BLaER1 treated with 17β-estradiol and CSF1 and Interleukin-3, amounts not matched to agents 10 nM and 100 nM (cell line): ENCODE data around the gene RNF32.

Source experiments
- H3K27ac ChIP-seq, 11 experiments: shearing (Covaris generic); formaldehyde crosslinking; 2 replicates each; pipeline ENCODE4 v1.8.1; 2022
- H3K27me3 ChIP-seq, 11 experiments: shearing (Covaris generic); formaldehyde crosslinking; 2 replicates each; pipeline ENCODE4 v1.8.1; 2022
- H3K36me3 ChIP-seq, 11 experiments: shearing (Covaris generic); formaldehyde crosslinking; 2 replicates each; pipeline ENCODE4 v1.8.1; 2022
- H3K4me1 ChIP-seq, 10 experiments: shearing (Covaris generic); formaldehyde crosslinking; 2 replicates each; pipeline ENCODE4 v1.8.1; 2022
- H3K4me2 ChIP-seq, 11 experiments: shearing (Covaris generic); formaldehyde crosslinking; 2 replicates each; pipeline ENCODE4 v1.8.1; 2022
- H3K4me3 ChIP-seq, 10 experiments: shearing (Covaris generic); formaldehyde crosslinking; 2 replicates each; pipeline ENCODE4 v1.8.1; 2022
- H3K9ac ChIP-seq, 11 experiments: shearing (Covaris generic); formaldehyde crosslinking; 2 replicates each; pipeline ENCODE4 v1.8.1; 2022
- H3K9me3 ChIP-seq, 11 experiments: shearing (Covaris generic); formaldehyde crosslinking; replicated peaks in 1 of 11; 2 replicates each; pipeline ENCODE4 v1.8.1; 2022
- H4K20me1 ChIP-seq, 11 experiments: shearing (Covaris generic); formaldehyde crosslinking; 2 replicates each; pipeline ENCODE4 v1.8.1; 2022
- Cebpa-rat ChIP-seq, 11 experiments: shearing (Covaris generic); IDR thresholded peaks; 2 replicates each; pipeline ENCODE4 v1.8.1; 2022

RNF32 gene

DNA sequence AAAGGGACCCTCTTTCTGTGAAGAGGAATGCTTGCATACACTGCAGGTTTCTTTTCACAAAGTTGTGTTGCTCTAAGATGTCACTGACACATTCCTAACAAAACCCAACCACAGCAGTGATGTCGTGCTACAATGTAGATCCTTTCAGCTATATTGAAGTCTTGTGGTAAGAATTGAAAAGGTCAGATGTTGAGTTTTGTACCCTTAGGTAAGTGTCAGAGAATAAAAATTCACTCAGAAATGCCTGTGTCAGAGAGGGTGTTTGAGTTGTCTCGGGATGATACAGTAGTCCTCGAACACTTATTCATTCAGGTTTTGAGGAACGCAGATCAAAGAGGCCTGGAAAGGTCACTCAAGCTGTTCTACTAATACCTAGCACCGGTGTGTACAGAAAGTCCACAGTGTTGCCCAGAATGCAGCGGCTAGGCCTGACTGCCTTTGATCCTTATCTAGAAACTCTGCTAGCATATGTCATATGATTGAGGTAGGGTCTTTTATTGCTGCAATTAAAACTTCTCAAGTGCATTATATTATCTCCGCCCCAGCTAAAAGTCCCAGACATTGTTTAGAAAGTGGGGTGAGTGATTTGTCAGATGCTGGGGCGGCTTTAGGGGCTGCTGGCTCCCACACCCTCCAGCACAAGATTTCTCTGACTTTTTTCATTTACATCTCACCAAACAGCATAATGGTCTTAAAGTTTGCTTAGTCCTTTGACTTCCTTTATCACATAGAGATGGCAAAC lies 26.0 kb downstream of the RNF32 start:
- Histone ChIP-seq H3K27me3 (no peaks in the 10 kb centered on the region), H3K4me2 (no peak overlapping the region), H3K9me3 (no peaks in the 10 kb centered on the region), H3K27ac (no peak overlapping the region), H3K9ac (no peak overlapping the region), H3K4me3 (no peak overlapping the region), H4K20me1 (0 out of 22 replicates have a peak, but pooled peaks cover 0 to 8% (median 0%) of the 10 kb centered on the region in 11 experiments), H3K4me1 (no peaks in the 10 kb centered on the region), H3K36me3 (peaks cover 0 to 27% (median 15%) of the 10 kb centered on the region in 11 experiments; a peak in 14 of 22 replicates)
- no peak for TF ChIP-seq Cebpa-rat (IDR thresholded peaks at IDR 0.05)

DNA sequence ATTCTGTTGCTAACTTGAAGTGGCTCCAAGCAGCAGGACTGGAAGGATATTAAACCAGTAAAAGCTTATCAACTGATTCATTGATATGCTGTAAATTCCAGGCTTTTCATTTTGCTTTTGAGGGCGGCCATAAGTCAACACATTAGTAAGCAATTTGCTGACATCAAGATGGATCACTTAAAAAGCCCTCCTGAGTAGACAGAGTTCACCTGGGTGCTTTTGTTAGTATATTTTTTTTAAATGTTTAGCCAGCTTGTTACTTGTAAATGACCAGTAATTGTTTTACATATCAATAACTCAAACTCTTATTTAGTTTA lies 26.5 kb downstream of the RNF32 start:
- no peaks in the 10 kb centered on the region for H3K27me3 ChIP-seq
- H4K20me1 ChIP-seq = 0 out of 22 replicates have a peak, but pooled peaks cover 0 to 8% (median 0%) of the 10 kb centered on the region in 11 experiments
- H3K9me3 ChIP-seq = no peaks in the 10 kb centered on the region
- H3K4me3 ChIP-seq = no peak overlapping the region
- H3K9ac ChIP-seq = no peak overlapping the region
- H3K36me3 ChIP-seq = peaks cover 0 to 32% (median 19%) of the 10 kb centered on the region in 11 experiments; a peak in 16 of 22 replicates
- H3K27ac ChIP-seq = no peak overlapping the region
- TF ChIP-seq Cebpa-rat (IDR thresholded peaks at IDR 0.05) = no peak
- H3K4me1 ChIP-seq = no peaks in the 10 kb centered on the region
- no peak overlapping the region for H3K4me2 ChIP-seq

DNA sequence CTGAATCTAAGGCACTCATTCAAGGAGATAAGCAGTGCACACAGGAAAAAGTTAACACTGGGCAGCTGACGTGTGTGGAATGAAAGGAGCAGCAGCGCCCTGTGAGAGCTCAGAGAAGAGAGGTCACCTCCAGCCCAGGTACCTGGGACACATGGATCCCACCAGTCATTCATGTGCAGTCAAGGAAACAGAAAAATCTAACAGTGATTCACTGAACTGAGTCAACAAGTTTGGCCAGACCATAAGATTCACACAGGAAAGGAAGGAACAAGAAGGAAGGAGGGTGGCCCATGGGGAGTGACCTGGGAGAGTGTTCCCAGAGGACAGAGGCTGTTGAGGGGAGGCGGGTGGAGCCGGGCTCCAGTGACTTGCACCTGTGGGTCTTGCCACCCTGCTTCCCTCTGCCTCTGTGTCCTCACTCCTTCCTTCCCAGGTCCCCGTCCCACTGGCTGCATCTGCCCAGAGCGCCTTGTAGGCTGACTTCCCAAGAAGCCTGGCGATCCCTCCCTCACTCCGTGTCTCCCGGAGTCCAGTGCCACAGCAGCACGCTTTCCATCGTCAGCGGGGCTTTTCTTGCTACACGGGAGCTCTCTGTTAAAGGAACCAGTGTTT lies 27.7 kb downstream of the RNF32 start:
- H3K36me3 ChIP-seq = peaks cover 5 to 42% (median 25%) of the 10 kb centered on the region in 11 experiments; a peak in 19 of 22 replicates
- no peaks in the 10 kb centered on the region for H3K9me3 ChIP-seq
- no peaks in the 10 kb centered on the region for H3K4me1 ChIP-seq
- H3K4me2 ChIP-seq = no peak overlapping the region
- H4K20me1 ChIP-seq = 0 out of 22 replicates have a peak, but pooled peaks cover 0 to 8% (median 0%) of the 10 kb centered on the region in 11 experiments
- H3K27me3 ChIP-seq = no peaks in the 10 kb centered on the region
- no peak overlapping the region for H3K27ac ChIP-seq
- H3K4me3 ChIP-seq = no peak overlapping the region
- no peak overlapping the region for H3K9ac ChIP-seq
- TF ChIP-seq Cebpa-rat (IDR thresholded peaks at IDR 0.05) = no peak

DNA sequence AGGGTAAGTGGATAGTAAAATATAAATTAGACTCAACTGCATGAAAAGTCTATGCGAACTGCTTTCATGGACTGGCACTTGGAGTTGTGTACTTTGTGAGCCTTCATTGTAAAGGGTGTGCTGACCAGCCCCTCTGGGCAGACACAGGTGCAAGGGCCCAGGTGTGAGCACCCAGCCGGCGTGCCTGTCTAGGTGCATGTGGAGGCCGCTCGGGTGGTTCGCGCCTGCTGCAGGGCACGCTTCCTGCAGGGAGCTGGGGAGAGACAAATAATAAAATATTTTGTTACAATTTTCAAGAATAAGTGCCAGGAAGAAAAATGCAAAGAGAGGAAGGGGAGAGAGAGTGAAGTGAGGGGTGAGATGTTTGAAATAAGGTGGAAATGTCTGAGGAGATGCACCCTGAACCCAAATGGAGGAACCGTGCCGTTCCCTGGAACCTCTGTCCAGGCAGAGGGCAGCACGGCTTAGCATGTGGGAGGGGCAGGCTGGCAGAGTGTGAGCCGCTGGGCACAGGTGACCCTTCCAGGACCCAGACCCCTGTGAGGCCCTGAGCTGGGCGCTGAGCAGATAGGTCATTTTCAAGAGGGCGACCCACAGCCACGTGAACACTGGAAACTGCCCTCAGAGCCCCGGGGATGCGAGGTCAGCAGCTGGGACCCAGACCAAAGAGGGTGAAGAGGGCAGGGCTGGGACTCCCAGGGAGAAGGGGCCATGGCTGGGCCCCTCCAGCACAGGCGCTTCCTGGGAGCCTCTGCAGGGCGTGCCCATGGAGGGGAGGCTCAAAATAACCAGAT lies 28.7 kb downstream of the RNF32 start:
- H3K4me1 ChIP-seq = no peaks in the 10 kb centered on the region
- H3K9me3 ChIP-seq = no peaks in the 10 kb centered on the region
- H4K20me1 ChIP-seq = 0 out of 22 replicates have a peak, but pooled peaks cover 0 to 8% (median 0%) of the 10 kb centered on the region in 11 experiments
- H3K36me3 ChIP-seq = peaks cover 5 to 52% (median 30%) of the 10 kb centered on the region in 11 experiments; a peak in 19 of 22 replicates
- H3K4me2 ChIP-seq = no peak overlapping the region
- H3K27me3 ChIP-seq = no peaks in the 10 kb centered on the region
- no peak for TF ChIP-seq Cebpa-rat (IDR thresholded peaks at IDR 0.05)
- H3K9ac ChIP-seq = no peak overlapping the region
- no peak overlapping the region for H3K27ac ChIP-seq
- H3K4me3 ChIP-seq = no peak overlapping the region

DNA sequence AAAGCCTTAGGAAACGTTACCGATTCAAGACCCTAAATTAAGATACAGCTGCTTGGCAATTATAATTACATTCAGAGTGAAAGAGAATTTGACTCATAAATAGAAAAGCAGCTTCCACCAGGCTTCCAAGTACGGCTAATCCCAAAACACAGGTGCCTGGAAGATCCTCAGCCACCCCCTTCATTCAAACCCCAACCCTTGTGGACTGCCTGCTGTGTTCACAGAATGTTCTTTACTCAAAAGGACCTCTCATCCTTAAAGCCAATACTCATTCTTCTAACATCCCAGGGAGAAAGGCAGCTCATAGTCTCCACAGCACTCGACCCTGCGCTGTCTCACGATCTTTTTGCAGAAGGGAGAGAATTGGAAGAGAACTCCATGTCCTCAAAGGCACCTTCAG lies 32.9 kb downstream of the RNF32 start:
- no peak overlapping the region for H3K27ac ChIP-seq
- 0 out of 22 replicates have a peak, but pooled peaks cover 0 to 8% (median 0%) of the 10 kb centered on the region in 11 experiments for H4K20me1 ChIP-seq
- no peaks in the 10 kb centered on the region for H3K27me3 ChIP-seq
- H3K9ac ChIP-seq = no peak overlapping the region
- no peaks in the 10 kb centered on the region for H3K4me1 ChIP-seq
- no peak for TF ChIP-seq Cebpa-rat (IDR thresholded peaks at IDR 0.05)
- no peak overlapping the region for H3K4me3 ChIP-seq
- H3K4me2 ChIP-seq = no peak overlapping the region
- peaks cover 26 to 94% (median 61%) of the 10 kb centered on the region in 11 experiments for H3K36me3 ChIP-seq
- no peaks in the 10 kb centered on the region for H3K9me3 ChIP-seq

DNA sequence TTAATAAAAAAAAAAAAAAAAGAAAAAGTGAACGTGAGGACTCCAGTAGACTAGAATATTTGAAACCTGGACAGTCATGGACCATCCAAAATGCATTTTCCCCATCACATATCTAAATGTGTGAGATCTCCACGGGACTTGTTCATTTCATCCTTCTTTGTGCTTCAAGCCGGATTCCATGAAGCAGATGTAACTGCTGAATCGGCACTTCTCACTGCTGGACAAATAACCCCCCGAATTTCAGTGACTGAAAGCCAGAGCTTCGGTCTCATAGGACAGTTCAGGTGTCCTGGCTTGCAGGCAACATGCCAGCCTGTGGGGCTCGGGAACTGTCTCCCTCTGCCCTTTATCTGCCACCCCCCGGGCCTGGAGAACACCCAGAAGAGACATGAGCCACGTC lies 33.3 kb downstream of the RNF32 start:
- Histone ChIP-seq H3K27me3 (no peaks in the 10 kb centered on the region), H3K4me1 (no peaks in the 10 kb centered on the region), H3K27ac (no peak overlapping the region), H3K9ac (no peak overlapping the region), H4K20me1 (0 out of 22 replicates have a peak, but pooled peaks cover 0 to 8% (median 0%) of the 10 kb centered on the region in 11 experiments), H3K36me3 (peaks cover 31 to 98% (median 66%) of the 10 kb centered on the region in 11 experiments), H3K4me3 (no peak overlapping the region), H3K4me2 (no peak overlapping the region), H3K9me3 (no peaks in the 10 kb centered on the region)
- TF ChIP-seq Cebpa-rat (IDR thresholded peaks at IDR 0.05) = no peak

- no peak overlapping the region for H3K4me3 ChIP-seq
- no peaks in the 10 kb centered on the region for H3K9me3 ChIP-seq
- H3K4me2 ChIP-seq = no peak overlapping the region
- H4K20me1 ChIP-seq = no peaks in the 10 kb centered on the region
- no peak overlapping the region for H3K27ac ChIP-seq
- no peak for TF ChIP-seq Cebpa-rat (IDR thresholded peaks at IDR 0.05)
- no peak overlapping the region for H3K9ac ChIP-seq
- no peaks in the 10 kb centered on the region for H3K4me1 ChIP-seq
- H3K27me3 ChIP-seq = no peaks in the 10 kb centered on the region
- peaks cover 42 to 96% (median 66%) of the 10 kb centered on the region in 11 experiments for H3K36me3 ChIP-seq
Observed at GRCh38 chr7:156675721-156676120, 35.1 kb downstream of the RNF32 start.

DNA sequence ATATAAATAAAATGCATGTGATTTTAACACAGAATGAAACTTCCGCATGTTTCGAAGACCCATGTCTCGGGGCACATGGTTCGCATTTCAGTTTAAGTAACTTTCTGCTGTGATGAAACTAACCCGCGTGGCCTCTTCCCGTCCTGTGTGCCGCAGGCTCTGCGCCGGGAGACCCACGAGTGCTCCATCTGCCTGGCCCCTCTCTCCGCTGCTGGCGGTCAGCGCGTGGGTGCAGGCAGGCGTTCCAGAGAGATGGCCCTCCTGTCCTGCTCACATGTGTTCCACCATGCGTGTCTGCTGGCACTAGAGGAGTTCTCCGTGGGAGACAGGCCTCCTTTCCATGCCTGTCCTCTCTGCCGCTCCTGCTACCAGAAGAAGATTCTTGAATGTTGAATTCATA lies 35.7 kb downstream of the RNF32 start:
- Histone ChIP-seq H3K9ac (no peak overlapping the region), H3K9me3 (no peaks in the 10 kb centered on the region), H3K36me3 (peaks cover 42 to 96% (median 70%) of the 10 kb centered on the region in 11 experiments), H3K27ac (no peak overlapping the region), H3K4me2 (no peak overlapping the region), H4K20me1 (no peaks in the 10 kb centered on the region), H3K27me3 (no peaks in the 10 kb centered on the region), H3K4me1 (no peaks in the 10 kb centered on the region), H3K4me3 (no peak overlapping the region)
- TF ChIP-seq Cebpa-rat (IDR thresholded peaks at IDR 0.05) = no peak

GRCh38 chr7:156677374-156678054 lies 36.9 kb downstream of the RNF32 start:
- Histone ChIP-seq H3K27me3 (no peaks in the 10 kb centered on the region), H4K20me1 (no peaks in the 10 kb centered on the region), H3K4me1 (no peaks in the 10 kb centered on the region), H3K9me3 (no peaks in the 10 kb centered on the region), H3K27ac (no peak overlapping the region), H3K9ac (no peak overlapping the region), H3K4me2 (no peak overlapping the region), H3K36me3 (peaks cover 51 to 98% (median 74%) of the 10 kb centered on the region in 11 experiments), H3K4me3 (no peak overlapping the region)
- TF ChIP-seq Cebpa-rat (IDR thresholded peaks at IDR 0.05) = no peak
